ENCODE measurements around the gene HAUS6. TPM values are rescaled to one million over a fixed set of nuclear protein-coding genes. Genes with fewer than 3 reads are reported as not detected.

HAUS6 gene
- total and polyA plus RNA-seq, 2 of the 13 experiments (the other 11 are each of a cell fraction or from before 2014, with no cell fraction given), result 9.8 to 31.1 TPM

DNA sequence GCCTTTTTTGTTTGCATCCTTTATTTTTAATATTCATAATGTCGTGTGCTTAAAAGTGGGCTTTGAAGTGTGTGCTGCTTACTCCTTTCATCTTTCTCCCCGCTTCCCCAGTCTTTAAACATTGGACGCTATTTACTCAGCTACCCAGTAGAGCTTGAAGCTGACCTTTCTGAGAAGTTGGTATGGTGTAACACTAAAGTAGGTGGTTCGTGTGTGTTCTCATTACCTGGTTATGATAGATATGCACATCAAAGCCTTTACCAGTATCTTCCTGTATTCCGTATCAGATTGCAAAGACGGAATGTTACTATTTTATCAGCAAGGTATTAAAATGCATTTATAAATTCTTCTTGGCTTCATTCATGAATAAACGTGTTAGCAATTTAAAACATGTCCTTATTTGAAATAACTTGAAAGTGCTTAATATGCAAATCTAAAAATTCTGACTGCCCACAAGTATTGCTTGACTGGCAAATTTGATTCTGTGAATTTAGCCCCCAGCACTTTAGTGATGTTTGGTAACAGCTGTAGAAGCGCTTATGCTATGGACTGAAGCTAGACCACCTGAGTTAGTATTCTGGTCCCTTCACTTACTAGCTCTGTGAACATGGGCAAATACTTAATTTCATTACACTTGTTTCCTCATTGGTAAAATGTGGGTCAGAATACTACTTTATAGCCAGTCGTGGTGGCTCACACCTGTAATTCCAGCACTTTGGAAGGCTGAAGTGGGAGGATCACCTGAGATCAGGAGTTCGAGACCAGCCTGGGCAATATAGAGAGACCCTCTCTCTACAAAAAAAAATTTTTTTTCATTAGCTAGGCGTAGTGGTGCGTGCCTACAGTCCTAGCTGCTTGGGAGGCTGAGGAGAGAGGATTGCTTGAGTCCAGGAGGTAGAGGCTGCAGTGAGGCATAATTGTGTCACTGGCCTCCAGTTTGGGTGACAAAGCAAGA is 51.8 kb downstream of the HAUS6 start (continued):
- TF ChIP-seq, protein P1, sequence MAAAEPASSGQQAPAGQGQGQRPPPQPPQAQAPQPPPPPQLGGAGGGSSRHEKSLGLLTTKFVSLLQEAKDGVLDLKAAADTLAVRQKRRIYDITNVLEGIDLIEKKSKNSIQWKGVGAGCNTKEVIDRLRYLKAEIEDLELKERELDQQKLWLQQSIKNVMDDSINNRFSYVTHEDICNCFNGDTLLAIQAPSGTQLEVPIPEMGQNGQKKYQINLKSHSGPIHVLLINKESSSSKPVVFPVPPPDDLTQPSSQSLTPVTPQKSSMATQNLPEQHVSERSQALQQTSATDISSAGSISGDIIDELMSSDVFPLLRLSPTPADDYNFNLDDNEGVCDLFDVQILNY (CRISPR knock-in tag; conservative IDR thresholded peaks at IDR 0.05), result no peak
- TF ChIP-seq NFKBIZ (CRISPR knock-in tag; IDR thresholded peaks at IDR 0.05) (no peak), NPAS2 (CRISPR knock-in tag; IDR thresholded peaks at IDR 0.05; ENCODE audit: borderline replicate concordance) (no peak), ZNF33A (CRISPR knock-in tag; IDR thresholded peaks at IDR 0.05; ENCODE audit: borderline replicate concordance) (no peak), ZBTB43 (CRISPR knock-in tag; conservative IDR thresholded peaks at IDR 0.05) (no peak), RFX5 (IDR thresholded peaks at IDR 0.05; ENCODE audit: low read depth, low read length) (no peak), NAIF1 (CRISPR knock-in tag; IDR thresholded peaks at IDR 0.05; ENCODE audit: borderline replicate concordance) (no peak), ZNF225 (CRISPR knock-in tag; IDR thresholded peaks at IDR 0.05) (no peak), HOXA3 (CRISPR knock-in tag; IDR thresholded peaks at IDR 0.05) (no peak), DR1 (CRISPR knock-in tag; IDR thresholded peaks at IDR 0.05) (no peak), SMC3 (IDR thresholded peaks at IDR 0.05; ENCODE audit: low read length) (no peak), ZNF460 (CRISPR knock-in tag; IDR thresholded peaks at IDR 0.05; ENCODE audit: borderline replicate concordance) (no peak)
- TF ChIP-seq, protein P2, sequence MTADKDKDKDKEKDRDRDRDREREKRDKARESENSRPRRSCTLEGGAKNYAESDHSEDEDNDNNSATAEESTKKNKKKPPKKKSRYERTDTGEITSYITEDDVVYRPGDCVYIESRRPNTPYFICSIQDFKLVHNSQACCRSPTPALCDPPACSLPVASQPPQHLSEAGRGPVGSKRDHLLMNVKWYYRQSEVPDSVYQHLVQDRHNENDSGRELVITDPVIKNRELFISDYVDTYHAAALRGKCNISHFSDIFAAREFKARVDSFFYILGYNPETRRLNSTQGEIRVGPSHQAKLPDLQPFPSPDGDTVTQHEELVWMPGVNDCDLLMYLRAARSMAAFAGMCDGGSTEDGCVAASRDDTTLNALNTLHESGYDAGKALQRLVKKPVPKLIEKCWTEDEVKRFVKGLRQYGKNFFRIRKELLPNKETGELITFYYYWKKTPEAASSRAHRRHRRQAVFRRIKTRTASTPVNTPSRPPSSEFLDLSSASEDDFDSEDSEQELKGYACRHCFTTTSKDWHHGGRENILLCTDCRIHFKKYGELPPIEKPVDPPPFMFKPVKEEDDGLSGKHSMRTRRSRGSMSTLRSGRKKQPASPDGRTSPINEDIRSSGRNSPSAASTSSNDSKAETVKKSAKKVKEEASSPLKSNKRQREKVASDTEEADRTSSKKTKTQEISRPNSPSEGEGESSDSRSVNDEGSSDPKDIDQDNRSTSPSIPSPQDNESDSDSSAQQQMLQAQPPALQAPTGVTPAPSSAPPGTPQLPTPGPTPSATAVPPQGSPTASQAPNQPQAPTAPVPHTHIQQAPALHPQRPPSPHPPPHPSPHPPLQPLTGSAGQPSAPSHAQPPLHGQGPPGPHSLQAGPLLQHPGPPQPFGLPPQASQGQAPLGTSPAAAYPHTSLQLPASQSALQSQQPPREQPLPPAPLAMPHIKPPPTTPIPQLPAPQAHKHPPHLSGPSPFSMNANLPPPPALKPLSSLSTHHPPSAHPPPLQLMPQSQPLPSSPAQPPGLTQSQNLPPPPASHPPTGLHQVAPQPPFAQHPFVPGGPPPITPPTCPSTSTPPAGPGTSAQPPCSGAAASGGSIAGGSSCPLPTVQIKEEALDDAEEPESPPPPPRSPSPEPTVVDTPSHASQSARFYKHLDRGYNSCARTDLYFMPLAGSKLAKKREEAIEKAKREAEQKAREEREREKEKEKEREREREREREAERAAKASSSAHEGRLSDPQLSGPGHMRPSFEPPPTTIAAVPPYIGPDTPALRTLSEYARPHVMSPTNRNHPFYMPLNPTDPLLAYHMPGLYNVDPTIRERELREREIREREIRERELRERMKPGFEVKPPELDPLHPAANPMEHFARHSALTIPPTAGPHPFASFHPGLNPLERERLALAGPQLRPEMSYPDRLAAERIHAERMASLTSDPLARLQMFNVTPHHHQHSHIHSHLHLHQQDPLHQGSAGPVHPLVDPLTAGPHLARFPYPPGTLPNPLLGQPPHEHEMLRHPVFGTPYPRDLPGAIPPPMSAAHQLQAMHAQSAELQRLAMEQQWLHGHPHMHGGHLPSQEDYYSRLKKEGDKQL (CRISPR knock-in tag; IDR thresholded peaks at IDR 0.05; ENCODE audit: low read depth), result no peak
- TF ChIP-seq, protein P3, sequence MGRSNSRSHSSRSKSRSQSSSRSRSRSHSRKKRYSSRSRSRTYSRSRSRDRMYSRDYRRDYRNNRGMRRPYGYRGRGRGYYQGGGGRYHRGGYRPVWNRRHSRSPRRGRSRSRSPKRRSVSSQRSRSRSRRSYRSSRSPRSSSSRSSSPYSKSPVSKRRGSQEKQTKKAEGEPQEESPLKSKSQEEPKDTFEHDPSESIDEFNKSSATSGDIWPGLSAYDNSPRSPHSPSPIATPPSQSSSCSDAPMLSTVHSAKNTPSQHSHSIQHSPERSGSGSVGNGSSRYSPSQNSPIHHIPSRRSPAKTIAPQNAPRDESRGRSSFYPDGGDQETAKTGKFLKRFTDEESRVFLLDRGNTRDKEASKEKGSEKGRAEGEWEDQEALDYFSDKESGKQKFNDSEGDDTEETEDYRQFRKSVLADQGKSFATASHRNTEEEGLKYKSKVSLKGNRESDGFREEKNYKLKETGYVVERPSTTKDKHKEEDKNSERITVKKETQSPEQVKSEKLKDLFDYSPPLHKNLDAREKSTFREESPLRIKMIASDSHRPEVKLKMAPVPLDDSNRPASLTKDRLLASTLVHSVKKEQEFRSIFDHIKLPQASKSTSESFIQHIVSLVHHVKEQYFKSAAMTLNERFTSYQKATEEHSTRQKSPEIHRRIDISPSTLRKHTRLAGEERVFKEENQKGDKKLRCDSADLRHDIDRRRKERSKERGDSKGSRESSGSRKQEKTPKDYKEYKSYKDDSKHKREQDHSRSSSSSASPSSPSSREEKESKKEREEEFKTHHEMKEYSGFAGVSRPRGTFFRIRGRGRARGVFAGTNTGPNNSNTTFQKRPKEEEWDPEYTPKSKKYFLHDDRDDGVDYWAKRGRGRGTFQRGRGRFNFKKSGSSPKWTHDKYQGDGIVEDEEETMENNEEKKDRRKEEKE (IDR thresholded peaks at IDR 0.05), result no peak

Data from HepG2 (cell line).